Kidney (tissue), 14 donors: ENCODE measurements around the gene ATF7. TPM values are rescaled to one million over a fixed set of nuclear protein-coding genes. Genes with fewer than 3 reads are reported as not detected.
"Not testable (repeated sequence)": the region's sequence is repeated elsewhere in the genome, so short reads cannot be mapped to it uniquely, and the experiment has no call there.

Source experiments
- DNase-seq, 5 donors: peaks; one replicate each; pipeline ENCODE4 v3.0.0-alpha.2; 2013 to 2020
- FAIRE-seq: peaks from 2 replicates; lab custom pipeline; 2012; peaks lifted over from hg19 to GRCh38; lab: Jason Lieb, UNC
- H3K27ac ChIP-seq, 2 donors: one replicate each; pipeline ENCODE4 v1.7.0; 2013; ENCODE audit warnings: low read depth in 2 of 2, low read length in 2 of 2, inconsistent platforms in 1 of 2
- H3K27me3 ChIP-seq: one replicate; pipeline ENCODE4 v1.7.1; 2013; ENCODE audit warnings: low read length, inconsistent platforms; ENCODE audit not compliant: control insufficient read depth, insufficient read depth
- H3K36me3 ChIP-seq, 3 donors: one replicate each; pipeline versions ENCODE4 v1.7.0 to v1.7.1; 2013; ENCODE audit warnings: low read length in 3 of 3, control low read depth in 1 of 3, inconsistent platforms in 1 of 3; ENCODE audit not compliant: insufficient read depth in 3 of 3, control insufficient read depth in 2 of 3
- H3K4me1 ChIP-seq, 3 donors: one replicate each; pipeline versions ENCODE4 v1.7.0 to v1.7.1; 2013; ENCODE audit warnings: low read length in 3 of 3, inconsistent platforms in 1 of 3, low read depth in 1 of 3; ENCODE audit not compliant: control insufficient read depth in 2 of 3, insufficient read depth in 2 of 3
- H3K4me3 ChIP-seq, 3 donors: one replicate each; pipeline versions ENCODE4 v1.7.0 to v1.8.1; 2013; ENCODE audit warnings: low read length in 3 of 3, control low read depth in 1 of 3, inconsistent platforms in 1 of 3
- H3K9ac ChIP-seq, 3 donors: one replicate each; pipeline versions ENCODE4 v1.7.0 to v1.7.1; 2013; ENCODE audit warnings: low read length in 3 of 3, control low read depth in 1 of 3, inconsistent platforms in 1 of 3
- H3K9me3 ChIP-seq, 3 donors: one replicate each; pipeline versions ENCODE4 v1.7.0 to v1.7.1; 2013; ENCODE audit warnings: low read length in 3 of 3, control low read depth in 1 of 3, inconsistent platforms in 1 of 3; ENCODE audit not compliant: control insufficient read depth in 2 of 3, insufficient read depth in 1 of 3
- intact Hi-C: fragments of 100-400 bp; cut with DNase I; formaldehyde crosslinking; loops from one replicate; pipeline ENCODE4 v1.11.1; 2022
- polyA plus RNA-seq: library from polyadenylated mRNA; stranded (reverse); fragments of 350-450 nt; fragmentation: Illumina TruSeq; extraction: RNeasy Lipid Tissue Mini Kit (QIAGEN cat#74804); gene quantifications from one replicate; pipeline ENCODE4 v1.2.3, GENCODE V29; 2014; ENCODE audit warnings: low read depth, low replicate concordance; ENCODE audit not compliant: insufficient read depth
- total RNA-seq: library from RNA; stranded (reverse); fragmentation: NEBNext Ultra II Directional; extraction: Animal tissue kit (Norgen Biotek cat#: 25700); gene quantifications from one replicate; pipeline ENCODE4 v1.2.1, GENCODE V29; 2021
- TF ChIP-seq, protein P1 (sequence below): IDR thresholded peaks from 3 replicates; pipeline ENCODE4 v1.5.1; 2012; ENCODE audit warnings: mild to moderate bottlenecking, moderate library complexity, borderline replicate concordance; ENCODE audit not compliant: insufficient read depth; ENCODE audit errors: extremely low read depth
- donor health status: control.
- donor health status: control.
- donor health status: control.
- donor health status: control.
- donor health status: control.
- donor health status: DM: yes; HTN: yes; CAD: no.
- donor health status: Normal renal cell carcinoma (clear cell type).

Gene ATF7
- total and polyA plus RNA-seq, 2 donors from 2014 or later, result 16.2 to 54.7 TPM

DNA sequence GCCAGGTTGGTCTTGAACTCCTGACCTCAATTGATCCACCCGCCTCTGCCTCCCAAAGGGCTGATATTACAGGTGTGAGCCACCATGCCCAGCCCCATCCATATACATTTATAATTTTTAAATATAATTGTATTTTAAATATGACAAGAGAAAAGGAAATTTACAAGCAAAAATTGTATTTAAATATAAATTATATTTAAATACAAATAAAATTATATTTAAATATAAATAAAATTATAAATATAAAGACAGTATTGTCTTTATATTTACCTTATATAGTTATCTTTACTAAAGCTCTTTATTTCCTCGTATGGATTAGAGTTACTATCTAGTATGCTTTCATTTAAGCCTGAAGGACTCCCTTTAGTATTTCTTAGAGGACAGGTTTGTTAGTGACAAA lies 11.9 kb upstream of the ATF7 start:
- TF ChIP-seq, protein P1, sequence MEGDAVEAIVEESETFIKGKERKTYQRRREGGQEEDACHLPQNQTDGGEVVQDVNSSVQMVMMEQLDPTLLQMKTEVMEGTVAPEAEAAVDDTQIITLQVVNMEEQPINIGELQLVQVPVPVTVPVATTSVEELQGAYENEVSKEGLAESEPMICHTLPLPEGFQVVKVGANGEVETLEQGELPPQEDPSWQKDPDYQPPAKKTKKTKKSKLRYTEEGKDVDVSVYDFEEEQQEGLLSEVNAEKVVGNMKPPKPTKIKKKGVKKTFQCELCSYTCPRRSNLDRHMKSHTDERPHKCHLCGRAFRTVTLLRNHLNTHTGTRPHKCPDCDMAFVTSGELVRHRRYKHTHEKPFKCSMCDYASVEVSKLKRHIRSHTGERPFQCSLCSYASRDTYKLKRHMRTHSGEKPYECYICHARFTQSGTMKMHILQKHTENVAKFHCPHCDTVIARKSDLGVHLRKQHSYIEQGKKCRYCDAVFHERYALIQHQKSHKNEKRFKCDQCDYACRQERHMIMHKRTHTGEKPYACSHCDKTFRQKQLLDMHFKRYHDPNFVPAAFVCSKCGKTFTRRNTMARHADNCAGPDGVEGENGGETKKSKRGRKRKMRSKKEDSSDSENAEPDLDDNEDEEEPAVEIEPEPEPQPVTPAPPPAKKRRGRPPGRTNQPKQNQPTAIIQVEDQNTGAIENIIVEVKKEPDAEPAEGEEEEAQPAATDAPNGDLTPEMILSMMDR, result no peak
- Histone ChIP-seq H3K27ac (no peak overlapping the region), H3K4me1 (no peaks in the 10 kb centered on the region), H3K9me3 (no peaks in the 10 kb centered on the region), H3K27me3 (no peaks in the 10 kb centered on the region), H3K4me3 (no peak overlapping the region), H3K36me3 (no peaks in the 10 kb centered on the region), H3K9ac (no peak overlapping the region)
- no peak for DNase-seq
- FAIRE-seq, result no peak
- intact Hi-C loops, result no loop called here

DNA sequence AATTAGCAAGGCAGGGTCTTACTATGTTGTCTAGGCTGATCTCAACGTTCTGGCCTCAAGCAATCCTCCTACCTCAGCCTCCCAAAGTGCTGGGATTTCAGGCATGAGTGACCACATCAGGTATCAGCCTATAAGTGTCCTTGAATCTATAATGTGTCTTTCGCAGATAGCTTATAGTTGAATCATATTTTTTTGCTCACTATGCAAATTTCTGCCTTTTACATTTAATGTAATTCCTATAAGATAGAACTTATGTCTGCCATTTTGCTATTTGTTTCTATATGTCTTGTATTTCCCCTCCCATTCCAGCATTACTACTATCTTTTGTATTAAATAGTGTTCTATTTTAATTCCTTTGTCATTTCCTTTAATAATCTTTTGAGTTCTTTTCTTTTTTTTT lies 10.5 kb upstream of the ATF7 start:
- no peaks in the 10 kb centered on the region for H3K9me3 ChIP-seq
- intact Hi-C loops, result no loop called here
- no peak overlapping the region for H3K4me3 ChIP-seq
- H3K9ac ChIP-seq, result no peak overlapping the region
- FAIRE-seq, result no peak
- no peak for DNase-seq
- no peaks in the 10 kb centered on the region for H3K4me1 ChIP-seq
- TF ChIP-seq, protein P1, result no peak
- no peak overlapping the region for H3K27ac ChIP-seq
- H3K27me3 ChIP-seq, result no peaks in the 10 kb centered on the region
- H3K36me3 ChIP-seq, result no peaks in the 10 kb centered on the region

DNA sequence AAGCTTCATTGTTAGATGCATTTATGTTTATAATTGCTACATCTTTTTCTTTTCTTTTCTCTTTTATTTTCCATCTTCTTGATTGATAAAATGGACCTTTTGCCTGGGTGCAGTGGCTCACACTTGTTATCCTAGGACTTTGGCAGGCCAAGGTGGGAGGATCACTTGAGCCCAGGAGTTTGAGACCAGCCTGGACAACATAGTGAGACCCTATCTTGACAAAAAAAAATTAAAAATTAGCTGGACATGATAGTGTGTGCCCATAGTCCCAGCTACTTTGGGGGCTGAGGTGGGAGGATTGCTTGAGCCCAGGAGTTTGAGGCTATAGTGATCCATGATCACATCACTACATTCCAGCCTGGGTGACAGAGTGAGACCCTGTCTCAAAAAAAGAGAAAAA lies 9.5 kb upstream of the ATF7 start:
- H3K9ac ChIP-seq, H3K9me3 ChIP-seq, H3K4me3 ChIP-seq, H3K27ac ChIP-seq, DNase-seq, FAIRE-seq, intact Hi-C loops, H3K4me1 ChIP-seq, H3K27me3 ChIP-seq, H3K36me3 ChIP-seq: not testable (repeated sequence)

DNA sequence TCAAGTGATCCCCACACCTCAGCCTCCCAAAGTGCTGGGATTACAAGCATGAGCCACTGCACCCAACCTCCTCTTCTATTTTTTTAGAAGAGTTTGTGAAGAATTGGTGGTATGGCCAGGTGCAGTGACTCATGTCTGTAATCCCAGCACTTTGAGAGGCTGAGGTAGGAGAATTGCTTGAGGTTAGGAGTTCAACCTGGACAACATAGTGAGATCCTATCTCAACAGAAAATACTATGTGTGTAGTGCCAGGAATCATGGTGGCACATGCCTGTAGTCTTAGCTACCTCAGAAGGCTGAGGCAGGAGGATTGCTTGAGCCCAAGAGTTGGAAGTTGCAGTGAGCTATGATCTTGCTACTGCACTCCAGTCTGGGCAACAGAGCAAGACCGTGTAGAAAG lies 5.5 kb upstream of the ATF7 start:
- TF ChIP-seq, protein P1, result no peak
- Histone ChIP-seq H3K27me3 (no peaks in the 10 kb centered on the region), H3K27ac (no peak overlapping the region), H3K9me3 (no peaks in the 10 kb centered on the region), H3K36me3 (no peaks in the 10 kb centered on the region), H3K9ac (no peak overlapping the region), H3K4me1 (peaks cover 0 to 1% (median 0%) of the 10 kb centered on the region in 3 donors), H3K4me3 (no peak overlapping the region)
- intact Hi-C loops, result no loop called here
- FAIRE-seq (no peak), DNase-seq (no peak)
